CD8-positive, alpha-beta memory T cell (primary cell): ENCODE results near the gene FLCN. TPM values are rescaled to one million over a fixed set of nuclear protein-coding genes. Genes with fewer than 3 reads are reported as not detected.
"Not testable (repeated sequence)": the region's sequence is repeated elsewhere in the genome, so short reads cannot be mapped to it uniquely, and the experiment has no call there.

ENCODE experiments used
- CTCF ChIA-PET: fragments of 350-600 bp; sonication (Branson Sonifier 250); formaldehyde crosslinking; loops from one replicate; lab custom pipeline; 2021; ENCODE audit warnings: antibody characterized with exemption; lab: Charles Lee
- POLR2A ChIA-PET: fragments of 350-600 bp; sonication (Branson Sonifier 250); formaldehyde crosslinking; loops from one replicate; lab custom pipeline; 2021; ENCODE audit warnings: antibody characterized with exemption; lab: Charles Lee
- DNase-seq, 5 donors: peaks; one replicate each; pipeline versions ENCODE4 v3.0.0 to v3.0.0-alpha.2; 2020 to 2022; ENCODE audit warnings: mixed read lengths in 1 of 5
- H3K27ac ChIP-seq: one replicate; pipeline ENCODE4 v1.7.0; 2013; ENCODE audit warnings: low read depth, mild to moderate bottlenecking, low read length, moderate library complexity
- H3K27me3 ChIP-seq: 2 replicates; pipeline ENCODE4 v1.7.0; 2013; ENCODE audit warnings: low read length, mild to moderate bottlenecking; ENCODE audit not compliant: insufficient read depth, poor library complexity, severe bottlenecking
- H3K36me3 ChIP-seq: 2 replicates; pipeline ENCODE4 v1.7.0; 2013; ENCODE audit warnings: mild to moderate bottlenecking, low read length, moderate library complexity; ENCODE audit not compliant: insufficient read depth
- H3K4me1 ChIP-seq: 2 replicates; pipeline ENCODE4 v1.7.0; 2013; ENCODE audit warnings: mild to moderate bottlenecking, low read length, moderate library complexity; ENCODE audit not compliant: insufficient read depth
- H3K4me3 ChIP-seq: 2 replicates; pipeline ENCODE4 v1.7.0; 2013; ENCODE audit warnings: mild to moderate bottlenecking, low read length
- H3K9me3 ChIP-seq: 2 replicates; pipeline ENCODE4 v1.7.0; 2013; ENCODE audit warnings: mild to moderate bottlenecking, low read length
- H3K27ac Mint-ChIP-seq, 8 donors: one replicate each; pipeline ENCODE4 v1.8.0; 2020 to 2021; ENCODE audit warnings: mixed read lengths in 8 of 8, mild to moderate bottlenecking in 6 of 8, inconsistent platforms in 3 of 8, moderate library complexity in 3 of 8
- H3K27me3 Mint-ChIP-seq, 2 donors: one replicate each; pipeline ENCODE4 v1.8.0; 2020 to 2021; ENCODE audit warnings: mixed read lengths in 2 of 2, mild to moderate bottlenecking in 1 of 2, moderate library complexity in 1 of 2
- H3K36me3 Mint-ChIP-seq, 3 donors: one replicate each; pipeline ENCODE4 v1.8.0; 2020 to 2021; ENCODE audit warnings: mixed read lengths in 3 of 3, inconsistent platforms in 1 of 3, mild to moderate bottlenecking in 1 of 3
- H3K4me1 Mint-ChIP-seq, 3 donors: one replicate each; pipeline ENCODE4 v1.8.0; 2020 to 2021; ENCODE audit warnings: mixed read lengths in 3 of 3, inconsistent platforms in 1 of 3, mild to moderate bottlenecking in 1 of 3
- H3K4me3 Mint-ChIP-seq, 7 donors: one replicate each; pipeline ENCODE4 v1.8.0; 2020 to 2021; ENCODE audit warnings: mixed read lengths in 7 of 7, mild to moderate bottlenecking in 6 of 7, moderate library complexity in 4 of 7, inconsistent platforms in 2 of 7
- H3K9me3 Mint-ChIP-seq, 5 donors: one replicate each; pipeline ENCODE4 v1.8.0; 2020 to 2022; ENCODE audit warnings: mixed read lengths in 5 of 5, mild to moderate bottlenecking in 3 of 5, moderate library complexity in 2 of 5, inconsistent platforms in 1 of 5
- polyA plus RNA-seq: library from polyadenylated mRNA; unstranded; fragments of 300-500 nt; fragmentation: Illumina TruSeq; gene quantifications from one replicate; pipeline ENCODE4 v1.2.3, GENCODE V29; 2021
- total RNA-seq, 2 experiments: library from RNA; stranded (reverse); gene quantifications; one replicate each; pipeline ENCODE4 v1.2.3, GENCODE V29; 2021

The FLCN gene, protein sequence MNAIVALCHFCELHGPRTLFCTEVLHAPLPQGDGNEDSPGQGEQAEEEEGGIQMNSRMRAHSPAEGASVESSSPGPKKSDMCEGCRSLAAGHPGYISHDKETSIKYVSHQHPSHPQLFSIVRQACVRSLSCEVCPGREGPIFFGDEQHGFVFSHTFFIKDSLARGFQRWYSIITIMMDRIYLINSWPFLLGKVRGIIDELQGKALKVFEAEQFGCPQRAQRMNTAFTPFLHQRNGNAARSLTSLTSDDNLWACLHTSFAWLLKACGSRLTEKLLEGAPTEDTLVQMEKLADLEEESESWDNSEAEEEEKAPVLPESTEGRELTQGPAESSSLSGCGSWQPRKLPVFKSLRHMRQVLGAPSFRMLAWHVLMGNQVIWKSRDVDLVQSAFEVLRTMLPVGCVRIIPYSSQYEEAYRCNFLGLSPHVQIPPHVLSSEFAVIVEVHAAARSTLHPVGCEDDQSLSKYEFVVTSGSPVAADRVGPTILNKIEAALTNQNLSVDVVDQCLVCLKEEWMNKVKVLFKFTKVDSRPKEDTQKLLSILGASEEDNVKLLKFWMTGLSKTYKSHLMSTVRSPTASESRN
- total RNA-seq (10 to 100 TPM; 26.9 to 30.7 TPM), polyA plus RNA-seq (3.8 TPM)

- no peaks in the 10 kb centered on the region for H3K27me3 ChIP-seq
- no peaks in the 10 kb centered on the region for H3K36me3 ChIP-seq
- H3K27ac ChIP-seq = peak within 1 kb of the TSS; percentile 99
- DNase-seq = peak; percentile 89 to 92 (median 90)
- ChIA-PET CTCF (interaction anchor here (1.0 to 2.0 kb wide), 3 partner anchors 42 to 95 kb away, joined by 3 to 4 read pairs (median 3); partner anchors contain the start of gene COPS3), POLR2A (interaction anchor here (0.7 to 1.3 kb wide), 6 partner anchors 44 to 118 kb away, joined by 3 to 6 read pairs (median 4); partner anchors contain the start of gene COPS3)
- peaks cover 14% of the 10 kb centered on the region for H3K4me1 ChIP-seq
- peak within 1 kb of the TSS; percentile 92 for H3K4me3 ChIP-seq
- Mint-ChIP-seq H3K4me3 (peak within 1 kb of the TSS; percentile 90 to 98 (median 96)), H3K9me3 (no peaks in the 10 kb centered on the region), H3K27me3 (peaks cover 0 to 4% of the 10 kb centered on the region in 2 donors), H3K4me1 (peaks cover 20 to 40% (median 22%) of the 10 kb centered on the region in 3 donors), H3K27ac (peak within 1 kb of the TSS; percentile 97 to 99 (median 99)), H3K36me3 (peaks cover 0 to 20% (median 0%) of the 10 kb centered on the region in 3 donors)
- no peaks in the 10 kb centered on the region for H3K9me3 ChIP-seq
Observed at GRCh38 chr17:17237026-17237799, at the start of gene FLCN. TSS of gene FLCN (minus strand) at chr17:17237168. CDS start at chr17:17228137, 9,031 bp downstream.

DNA sequence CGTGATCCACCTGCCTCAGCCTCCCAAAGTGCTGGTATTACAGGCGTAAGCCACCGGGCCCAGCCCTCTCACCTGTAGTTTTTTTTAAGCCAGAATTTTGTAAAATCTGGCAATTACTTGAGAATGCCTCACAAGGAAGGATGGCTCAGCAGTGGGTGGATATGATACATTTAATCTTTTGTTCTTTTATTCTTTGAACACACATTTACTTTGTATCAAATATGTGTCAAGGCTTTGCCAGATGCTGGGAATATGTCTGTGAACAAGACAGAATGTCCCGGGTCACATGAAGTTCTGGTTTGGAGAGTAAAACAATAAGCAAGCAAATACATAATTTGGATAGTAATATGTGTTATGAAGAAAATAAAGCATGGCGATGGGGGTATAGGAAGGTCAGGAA, 49.0 kb upstream of the FLCN start:
- Histone ChIP-seq H3K27me3 (no peaks in the 10 kb centered on the region), H3K27ac (no peak overlapping the region), H3K9me3 (no peaks in the 10 kb centered on the region), H3K4me1 (peaks cover 6% of the 10 kb centered on the region), H3K4me3 (no peak overlapping the region), H3K36me3 (no peaks in the 10 kb centered on the region)
- Mint-ChIP-seq H3K4me1 (peaks cover 9 to 12% (median 9%) of the 10 kb centered on the region in 3 donors), H3K9me3 (peaks cover 0 to 2% (median 0%) of the 10 kb centered on the region in 5 donors), H3K27ac (no peak overlapping the region), H3K36me3 (peaks cover 0 to 3% (median 0%) of the 10 kb centered on the region in 3 donors), H3K4me3 (no peak overlapping the region), H3K27me3 (no peaks in the 10 kb centered on the region)
- ChIA-PET CTCF (no interaction called here), POLR2A (no interaction called here)
- DNase-seq = no peak

DNA sequence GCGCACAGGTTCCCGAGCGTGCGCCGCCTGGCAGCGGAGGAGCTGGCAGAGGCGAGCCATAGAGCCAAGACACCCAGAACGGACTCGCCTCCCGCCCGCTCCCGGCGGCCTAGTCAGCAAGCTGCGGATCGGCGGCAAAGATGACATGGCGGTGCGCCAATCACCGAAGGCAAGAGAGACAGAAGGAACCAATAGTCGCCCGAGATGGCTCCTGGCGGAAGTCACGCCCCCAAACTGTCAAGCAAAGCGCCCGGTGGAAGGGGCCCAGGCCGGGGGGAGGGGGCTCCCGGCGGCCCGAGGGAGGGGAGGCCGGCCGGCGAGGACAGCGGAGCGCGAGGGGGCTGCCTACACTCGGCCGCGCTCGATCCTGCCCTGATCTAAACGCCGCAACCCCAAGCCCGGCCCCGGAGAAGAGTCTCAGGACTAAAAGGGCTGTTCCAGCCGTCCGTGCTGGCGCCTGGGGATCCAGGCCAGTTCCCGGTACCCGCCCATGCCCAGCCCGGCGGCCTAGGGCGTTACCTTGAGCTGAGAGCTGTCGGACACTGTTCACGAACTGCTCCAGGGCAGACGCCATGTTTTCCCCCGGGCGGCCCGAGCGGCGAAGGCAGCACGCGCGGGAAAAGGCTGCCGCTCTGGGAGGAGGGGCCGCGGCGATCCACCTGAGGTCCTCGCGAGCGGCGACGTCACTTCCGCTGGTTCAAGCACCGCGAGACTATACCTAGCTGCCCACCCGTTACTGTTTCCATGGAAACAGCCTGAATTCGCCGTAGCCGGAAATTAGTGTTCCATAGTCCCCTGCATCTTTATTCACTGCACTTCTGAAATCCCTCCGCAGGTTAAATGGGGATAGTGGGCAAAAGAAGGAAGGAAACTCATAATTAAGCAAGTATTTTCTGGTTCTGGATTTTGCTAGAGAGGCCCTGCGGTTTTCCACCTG, 43.9 kb upstream of the FLCN start, which contains the start of gene COPS3:
Gene COPS3, minus strand, starts transcription at position 634 of the 937 bp plus-strand sequence. Its CDS starts 60 bp downstream, at position 574.
- Histone ChIP-seq H3K4me1 (peaks cover 33% of the 10 kb centered on the region), H3K27ac (peak within 1 kb of the TSS; percentile 89), H3K4me3 (peak within 1 kb of the TSS; percentile 77), H3K36me3 (no peaks in the 10 kb centered on the region), H3K27me3 (no peaks in the 10 kb centered on the region), H3K9me3 (no peaks in the 10 kb centered on the region)
- DNase-seq = peak; percentile 96 to 99 (median 96)
- ChIA-PET POLR2A (interaction anchor here (0.7 to 2.5 kb wide), 4 partner anchors 25 to 155 kb away, joined by 3 to 10 read pairs (median 5); partner anchors contain the start of gene FLCN), CTCF (interaction anchor here (1.2 to 1.7 kb wide), 4 partner anchors 9 to 43 kb away, joined by 4 to 6 read pairs (median 4); partner anchors contain the start of gene FLCN)
- no peaks in the 10 kb centered on the region for H3K27me3 Mint-ChIP-seq
- no peaks in the 10 kb centered on the region for H3K9me3 Mint-ChIP-seq
- peak within 1 kb of the TSS; percentile 88 to 99 (median 92) for H3K4me3 Mint-ChIP-seq
- peaks cover 33 to 52% (median 37%) of the 10 kb centered on the region in 3 donors for H3K4me1 Mint-ChIP-seq
- peak within 1 kb of the TSS; percentile 95 to 99 (median 98) for H3K27ac Mint-ChIP-seq
- H3K36me3 Mint-ChIP-seq = peaks cover 0 to 24% (median 0%) of the 10 kb centered on the region in 3 donors

DNA sequence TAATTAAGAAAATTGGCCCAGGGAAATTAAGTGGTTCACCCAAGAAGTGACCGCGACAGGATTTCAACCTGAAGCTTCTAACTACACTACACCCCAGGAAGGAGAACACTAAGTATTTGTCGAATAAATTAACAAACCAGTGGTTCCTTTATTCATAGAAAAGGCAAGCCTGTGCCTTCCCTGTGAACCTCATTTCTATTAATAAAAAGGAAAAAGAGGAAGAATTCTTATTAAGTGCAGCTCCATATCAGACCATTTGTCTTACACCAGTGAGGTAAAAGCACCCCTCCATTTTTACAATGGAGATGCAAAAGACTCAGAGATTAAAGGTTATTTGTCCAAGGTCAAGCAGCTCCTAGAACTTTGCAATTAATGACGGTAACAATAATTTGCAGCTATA, 42.3 kb upstream of the FLCN start:
- H3K27me3 Mint-ChIP-seq = no peaks in the 10 kb centered on the region
- DNase-seq = no peak
- H3K36me3 ChIP-seq = no peaks in the 10 kb centered on the region
- peak overlapping the region; percentile 68 to 99 (median 90) for H3K4me3 Mint-ChIP-seq
- peaks cover 33% of the 10 kb centered on the region for H3K4me1 ChIP-seq
- H3K36me3 Mint-ChIP-seq = peaks cover 3 to 36% (median 4%) of the 10 kb centered on the region in 3 donors
- peak overlapping the region; percentile 77 for H3K4me3 ChIP-seq
- ChIA-PET CTCF (interaction anchor here (0.8 to 1.6 kb wide), 4 partner anchors 12 to 42 kb away, joined by 3 to 6 read pairs (median 3); partner anchors contain the start of gene FLCN), POLR2A (interaction anchor here (0.7 to 2.5 kb wide), 3 partner anchors 8 to 26 kb away, joined by 3 to 10 read pairs (median 4); no protein-coding TSS in a partner anchor)
- H3K27ac Mint-ChIP-seq = peak overlapping the region in 7 of 8 donors; percentile 6 to 95 (median 54)
- H3K9me3 Mint-ChIP-seq = no peaks in the 10 kb centered on the region
- no peak overlapping the region for H3K27ac ChIP-seq
- H3K27me3 ChIP-seq = no peaks in the 10 kb centered on the region
- no peaks in the 10 kb centered on the region for H3K9me3 ChIP-seq
- peaks cover 33 to 56% (median 41%) of the 10 kb centered on the region in 3 donors for H3K4me1 Mint-ChIP-seq

DNA sequence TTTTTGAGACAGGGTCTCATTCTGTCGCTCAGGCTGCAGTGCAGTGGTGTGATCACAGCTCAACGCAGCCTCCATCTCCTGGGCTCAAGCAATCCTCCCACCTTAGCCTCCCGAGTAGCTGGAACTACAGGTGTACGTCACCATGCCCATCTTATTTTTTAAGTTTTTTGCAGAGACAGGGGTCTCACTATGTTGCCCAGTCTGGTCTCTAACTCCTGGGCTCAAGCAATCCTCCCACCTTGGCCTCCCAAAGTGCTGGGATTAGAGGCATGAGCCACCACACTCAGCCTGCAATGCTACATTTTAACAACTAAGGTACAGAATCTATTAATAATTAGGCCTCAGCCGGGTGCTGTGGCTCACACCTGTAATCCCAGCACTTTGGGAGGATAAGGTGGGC, 40.5 kb upstream of the FLCN start:
- H3K27ac ChIP-seq, POLR2A ChIA-PET, H3K9me3 ChIP-seq, H3K27me3 Mint-ChIP-seq, DNase-seq, H3K4me3 ChIP-seq, H3K9me3 Mint-ChIP-seq, H3K27me3 ChIP-seq, H3K4me3 Mint-ChIP-seq, H3K36me3 ChIP-seq: not testable (repeated sequence)
- peaks cover 3 to 54% (median 7%) of the 10 kb centered on the region in 3 donors for H3K36me3 Mint-ChIP-seq
- peaks cover 34 to 59% (median 41%) of the 10 kb centered on the region in 3 donors for H3K4me1 Mint-ChIP-seq
- peaks cover 33% of the 10 kb centered on the region for H3K4me1 ChIP-seq
- CTCF ChIA-PET = interaction anchor here (0.7 kb wide), 1 partner anchor 35 kb away, joined by 3 read pairs; no protein-coding TSS in a partner anchor
- peak overlapping the region in 1 of 8 donors; percentile 94 for H3K27ac Mint-ChIP-seq

GRCh38 chr17:17275971-17276370, 39.0 kb upstream of the FLCN start:
- peaks cover 3 to 57% (median 7%) of the 10 kb centered on the region in 3 donors for H3K36me3 Mint-ChIP-seq
- H3K9me3 Mint-ChIP-seq = no peaks in the 10 kb centered on the region
- H3K4me1 Mint-ChIP-seq = peaks cover 25 to 47% (median 31%) of the 10 kb centered on the region in 3 donors
- no peaks in the 10 kb centered on the region for H3K27me3 Mint-ChIP-seq
- no peak overlapping the region for H3K4me3 Mint-ChIP-seq
- peak overlapping the region in 2 of 8 donors; percentile 14 to 54 for H3K27ac Mint-ChIP-seq
- Histone ChIP-seq H3K9me3 (no peaks in the 10 kb centered on the region), H3K36me3 (no peaks in the 10 kb centered on the region), H3K27ac (no peak overlapping the region), H3K4me1 (peaks cover 27% of the 10 kb centered on the region), H3K4me3 (no peak overlapping the region), H3K27me3 (no peaks in the 10 kb centered on the region)
- no peak for DNase-seq
- ChIA-PET POLR2A (interaction anchor here (0.6 kb wide), 1 partner anchor 992 kb away, joined by 3 read pairs; no protein-coding TSS in a partner anchor), CTCF (interaction anchor here (1.7 kb wide), 1 partner anchor 37 kb away, joined by 3 read pairs; no protein-coding TSS in a partner anchor)
